ENCODE data around the gene MRPS14. TPM values are rescaled to one million over a fixed set of nuclear protein-coding genes. Genes with fewer than 3 reads are reported as not detected.
A peak's percentile ranks its signal among the peaks of the same experiment; 100 is the strongest.
"Not testable (repeated sequence)": the region's sequence is repeated elsewhere in the genome, so short reads cannot be mapped to it uniquely, and the experiment has no call there.

The MRPS14 gene
- total and polyA plus RNA-seq, 2 of the 4 experiments (the other 2 are of a cell fraction): 22.0 to 23.1 TPM

DNA sequence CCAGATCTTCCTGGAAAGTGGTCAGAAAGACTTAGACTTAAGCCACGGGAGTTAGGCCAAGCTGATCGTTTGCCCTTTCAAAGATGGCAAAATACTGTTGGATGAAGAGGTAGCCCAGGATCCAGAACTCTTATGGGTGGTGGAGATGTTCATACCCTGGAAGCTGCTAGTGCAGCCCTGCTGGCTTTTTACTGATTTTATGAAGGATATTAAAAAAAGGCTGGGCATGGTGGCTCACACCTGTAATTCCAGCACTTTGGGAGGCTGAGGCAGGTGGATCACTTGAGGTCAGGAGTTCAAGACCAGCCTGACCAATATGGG lies 657 bp upstream of the MRPS14 start:
- H3K4me1 ChIP-seq (ENCODE audit: control insufficient read depth, insufficient read depth, low read length); DNase-seq; H3K9me1 ChIP-seq (ENCODE audit: insufficient read depth, low read length); in situ Hi-C loops (cut with MboI; ENCODE audit: low sequenced_read_pairs); H3K9me3 ChIP-seq (ENCODE audit: control insufficient read depth, insufficient read depth, low read length); BruUV-seq (replicated peaks); H3K36me3 ChIP-seq (ENCODE audit: control insufficient read depth, insufficient read depth, low read length); intact Hi-C loops (cut with micrococcal nuclease); H3K27me3 ChIP-seq (ENCODE audit: control insufficient read depth, insufficient read depth, low read length); H3K9ac ChIP-seq (ENCODE audit: low read depth, low read length); H2BK15ac ChIP-seq (ENCODE audit: low read depth, low read length); ATAC-seq (ENCODE audit: low read depth); H2BK5ac ChIP-seq (ENCODE audit: low read depth, low read length, poor library complexity, severe bottlenecking); H2BK20ac ChIP-seq (ENCODE audit: low read depth, low read length); H2BK120ac ChIP-seq (ENCODE audit: low read depth, low read length); H3K27ac ChIP-seq (ENCODE audit: insufficient read depth, low read length); H4K20me1 ChIP-seq (ENCODE audit: insufficient read depth, low read length); dilution Hi-C loops (cut with HindIII; ENCODE audit: low sequenced_read_pairs, unreplicated experiment); H3K23ac ChIP-seq (ENCODE audit: low read depth, low read length): not testable (repeated sequence)
- peak overlapping the region; percentile 5; the same call in 1 of the 2 replicates for H3K56ac ChIP-seq (ENCODE audit: extremely low read depth, insufficient read depth, low read length)
- POLR2A ChIA-PET (ENCODE audit: unreplicated experiment): interaction anchor here (0.9 to 1.0 kb wide), 2 partner anchors 9 to 24 kb away, joined by 4 to 9 read pairs; partner anchors contain the start of gene CACYBP
- H4K5ac ChIP-seq (ENCODE audit: low read depth, low read length): peak overlapping the region; percentile 98
- peak overlapping the region; percentile 47; the same call in 1 of the 2 replicates for H4K91ac ChIP-seq (ENCODE audit: insufficient read depth, low read depth, low read length)
- peak overlapping the region; percentile 95 for H2AFZ ChIP-seq (replicated peaks; ENCODE audit: low read length, poor library complexity)
- H3K4me2 ChIP-seq (ENCODE audit: low read depth, low read length): peak overlapping the region; percentile 62
- H4K8ac ChIP-seq (ENCODE audit: low read depth in 2 of 2, low read length in 2 of 2): peak overlapping the region; percentile 94 to 98
- peak overlapping the region; percentile 71; the same call in 1 of the 2 replicates for H3K4me3 ChIP-seq (ENCODE audit: insufficient read depth, low read depth, low read length)
- peak overlapping the region; percentile 52 for H3K4ac ChIP-seq (ENCODE audit: low read depth, low read length)
- peak overlapping the region; percentile 50; the same call in 1 of the 2 replicates for H3K14ac ChIP-seq (replicated peaks; ENCODE audit: low read depth, low read length)
- peak overlapping the region; percentile 39 for H2AK9ac ChIP-seq (replicated peaks; ENCODE audit: low read depth, low read length, poor library complexity)
- H3K18ac ChIP-seq (ENCODE audit: low read depth, low read length): peak overlapping the region; percentile 6; the same call in 1 of the 2 replicates
- WGBS, 2 experiments (ENCODE audit: extremely low coverage in 2 of 2, insufficient read length in 1 of 2): 92% methylated on average over 2 of the region's 2 CpGs; no CpG with 5 or more reads in 1 of the 2 experiments
- CTCF ChIA-PET: interaction anchor here (1.0 kb wide), 1 partner anchor 223 kb away, joined by 3 read pairs; no protein-coding TSS in a partner anchor
- H3K79me1 ChIP-seq (ENCODE audit: low read depth in 1 of 2, low read length in 2 of 2): peaks cover 10 to 22% of the 10 kb centered on the region in 2 experiments; a peak in 3 of 4 replicates
- 0 out of 2 replicates have a peak overlapping the region, but pooled peaks have one; percentile 10 for H2AK5ac ChIP-seq (ENCODE audit: low read depth, low read length)

Data from IMR-90 (cell line).